ENCODE measurements around the gene CLASP1. TPM values are rescaled to one million over a fixed set of nuclear protein-coding genes. Genes with fewer than 3 reads are reported as not detected.
"Not testable (repeated sequence)": the region's sequence is repeated elsewhere in the genome, so short reads cannot be mapped to it uniquely, and the experiment has no call there.

The CLASP1 gene
- polyA plus RNA-seq, 1 donor from 2014 or later, result 16.0 TPM

GRCh38 chr2:121565389-121566250 lies 83.6 kb downstream of the CLASP1 start:
- Mint-ChIP-seq H3K36me3 (peaks cover 11% of the 10 kb centered on the region), H3K4me1 (peaks cover 3 to 15% (median 6%) of the 10 kb centered on the region in 3 donors), H3K27me3 (no peaks in the 10 kb centered on the region), H3K4me3 (no peak overlapping the region), H3K9me3 (peaks cover 0 to 11% (median 0%) of the 10 kb centered on the region in 3 donors), H3K27ac (no peak overlapping the region)

GRCh38 chr2:121564905-121565304 lies 84.4 kb downstream of the CLASP1 start:
- H3K36me3 Mint-ChIP-seq, result peaks cover 11% of the 10 kb centered on the region
- peaks cover 0 to 11% (median 0%) of the 10 kb centered on the region in 3 donors for H3K9me3 Mint-ChIP-seq
- H3K27ac Mint-ChIP-seq, result peak overlapping the region in 1 of 3 donors; percentile 40
- H3K4me1 Mint-ChIP-seq, result peaks cover 3 to 15% (median 6%) of the 10 kb centered on the region in 3 donors
- no peak overlapping the region for H3K4me3 Mint-ChIP-seq
- H3K27me3 Mint-ChIP-seq, result no peaks in the 10 kb centered on the region

- H3K36me3 Mint-ChIP-seq, result peaks cover 11% of the 10 kb centered on the region
- H3K4me1 Mint-ChIP-seq, result peaks cover 10 to 20% (median 11%) of the 10 kb centered on the region in 3 donors
- not testable (repeated sequence) for H3K4me3 Mint-ChIP-seq, H3K27ac Mint-ChIP-seq, H3K27me3 Mint-ChIP-seq
- peaks cover 0 to 11% (median 0%) of the 10 kb centered on the region in 3 donors for H3K9me3 Mint-ChIP-seq
Measured at GRCh38 chr2:121563754-121564153, 85.5 kb downstream of the CLASP1 start.

GRCh38 chr2:121562269-121563176 lies 86.7 kb downstream of the CLASP1 start:
- Mint-ChIP-seq H3K27ac (peak overlapping the region in 1 of 3 donors; percentile 3), H3K4me3 (no peak overlapping the region), H3K4me1 (peaks cover 14 to 27% (median 19%) of the 10 kb centered on the region in 3 donors), H3K9me3 (peaks cover 0 to 11% (median 0%) of the 10 kb centered on the region in 3 donors), H3K27me3 (no peaks in the 10 kb centered on the region), H3K36me3 (peaks cover 11% of the 10 kb centered on the region)

GRCh38 chr2:121561617-121562268 lies 87.5 kb downstream of the CLASP1 start:
- no peak overlapping the region for H3K4me3 Mint-ChIP-seq
- H3K4me1 Mint-ChIP-seq, result peaks cover 14 to 30% (median 18%) of the 10 kb centered on the region in 3 donors
- H3K9me3 Mint-ChIP-seq, result peaks cover 0 to 11% (median 0%) of the 10 kb centered on the region in 3 donors
- no peaks in the 10 kb centered on the region for H3K27me3 Mint-ChIP-seq
- peaks cover 13% of the 10 kb centered on the region for H3K36me3 Mint-ChIP-seq
- peak overlapping the region in 1 of 3 donors; percentile 3 for H3K27ac Mint-ChIP-seq

GRCh38 chr2:121558329-121558728 lies 90.9 kb downstream of the CLASP1 start:
- Mint-ChIP-seq H3K27me3 (no peaks in the 10 kb centered on the region), H3K9me3 (no peaks in the 10 kb centered on the region), H3K4me3 (peak overlapping the region in 2 of 4 donors; percentile 42 to 50), H3K4me1 (peaks cover 12 to 37% (median 22%) of the 10 kb centered on the region in 3 donors), H3K27ac (peak overlapping the region in 1 of 3 donors; percentile 11), H3K36me3 (peaks cover 7% of the 10 kb centered on the region)

- Mint-ChIP-seq H3K27ac (peak overlapping the region in 1 of 3 donors; percentile 7), H3K9me3 (peaks cover 0 to 3% (median 0%) of the 10 kb centered on the region in 3 donors), H3K4me1 (peaks cover 33 to 53% (median 50%) of the 10 kb centered on the region in 3 donors), H3K36me3 (peaks cover 3% of the 10 kb centered on the region), H3K27me3 (no peaks in the 10 kb centered on the region), H3K4me3 (no peak overlapping the region)
Measured at GRCh38 chr2:121555008-121555407, 94.3 kb downstream of the CLASP1 start.

GRCh38 chr2:121552477-121553180 lies 96.6 kb downstream of the CLASP1 start:
- H3K36me3 Mint-ChIP-seq, H3K27ac Mint-ChIP-seq: not testable (repeated sequence)

GRCh38 chr2:121550669-121551068 lies 98.6 kb downstream of the CLASP1 start:
- peak overlapping the region in 1 of 4 donors; percentile 19 for H3K4me3 Mint-ChIP-seq
- H3K36me3 Mint-ChIP-seq, result peaks cover 4% of the 10 kb centered on the region
- peaks cover 0 to 4% (median 0%) of the 10 kb centered on the region in 3 donors for H3K9me3 Mint-ChIP-seq
- H3K27ac Mint-ChIP-seq, result no peak overlapping the region
- H3K27me3 Mint-ChIP-seq, result no peaks in the 10 kb centered on the region
- peaks cover 41 to 57% (median 52%) of the 10 kb centered on the region in 3 donors for H3K4me1 Mint-ChIP-seq

More at GRCh38 chr2:121552477-121553180, 96.6 kb downstream of the CLASP1 start:
- peak overlapping the region in 3 of 4 donors; percentile 26 to 43 (median 41) for H3K4me3 Mint-ChIP-seq
- H3K9me3 Mint-ChIP-seq, H3K27me3 Mint-ChIP-seq: not testable (repeated sequence)
- H3K4me1 Mint-ChIP-seq, result peaks cover 35 to 57% (median 53%) of the 10 kb centered on the region in 3 donors

- H3K27ac Mint-ChIP-seq, result no peak overlapping the region
- H3K4me1 Mint-ChIP-seq, result peaks cover 42 to 54% (median 44%) of the 10 kb centered on the region in 3 donors
- peaks cover 5% of the 10 kb centered on the region for H3K36me3 Mint-ChIP-seq
- H3K27me3 Mint-ChIP-seq, result no peaks in the 10 kb centered on the region
- peaks cover 0 to 2% (median 0%) of the 10 kb centered on the region in 3 donors for H3K9me3 Mint-ChIP-seq
- peak overlapping the region in 1 of 4 donors; percentile 55 for H3K4me3 Mint-ChIP-seq
Measured at GRCh38 chr2:121547646-121548045, 101.6 kb downstream of the CLASP1 start.

- no peak overlapping the region for H3K27ac Mint-ChIP-seq
- peaks cover 28 to 37% (median 31%) of the 10 kb centered on the region in 3 donors for H3K4me1 Mint-ChIP-seq
- H3K4me3 Mint-ChIP-seq, result no peak overlapping the region
- no peaks in the 10 kb centered on the region for H3K27me3 Mint-ChIP-seq
- H3K36me3 Mint-ChIP-seq, result peaks cover 5% of the 10 kb centered on the region
- H3K9me3 Mint-ChIP-seq, result peaks cover 0 to 2% (median 0%) of the 10 kb centered on the region in 3 donors
Measured at GRCh38 chr2:121545913-121546312, 103.3 kb downstream of the CLASP1 start.

- no peaks in the 10 kb centered on the region for H3K27me3 Mint-ChIP-seq
- H3K4me3 Mint-ChIP-seq, result no peak overlapping the region
- peaks cover 24 to 30% (median 30%) of the 10 kb centered on the region in 3 donors for H3K4me1 Mint-ChIP-seq
- H3K36me3 Mint-ChIP-seq, result peaks cover 5% of the 10 kb centered on the region
- H3K27ac Mint-ChIP-seq, result no peak overlapping the region
- peaks cover 0 to 2% (median 0%) of the 10 kb centered on the region in 3 donors for H3K9me3 Mint-ChIP-seq
Measured at GRCh38 chr2:121545257-121545656, 104.0 kb downstream of the CLASP1 start.

- H3K27ac Mint-ChIP-seq, result no peak overlapping the region
- H3K9me3 Mint-ChIP-seq, result no peaks in the 10 kb centered on the region
- no peak overlapping the region for H3K4me3 Mint-ChIP-seq
- no peaks in the 10 kb centered on the region for H3K27me3 Mint-ChIP-seq
- peaks cover 20 to 22% (median 21%) of the 10 kb centered on the region in 3 donors for H3K4me1 Mint-ChIP-seq
- peaks cover 3% of the 10 kb centered on the region for H3K36me3 Mint-ChIP-seq
Measured at GRCh38 chr2:121541495-121541894, 107.8 kb downstream of the CLASP1 start.
